NCI-H1417 (cell line): ENCODE measurements around the gene SLC4A3.

ENCODE experiments used
- DNase-seq, 3 experiments: peaks; one replicate each; lab custom pipeline; 2025; lab: John Stamatoyannopoulos, UW

SLC4A3 gene

DNA sequence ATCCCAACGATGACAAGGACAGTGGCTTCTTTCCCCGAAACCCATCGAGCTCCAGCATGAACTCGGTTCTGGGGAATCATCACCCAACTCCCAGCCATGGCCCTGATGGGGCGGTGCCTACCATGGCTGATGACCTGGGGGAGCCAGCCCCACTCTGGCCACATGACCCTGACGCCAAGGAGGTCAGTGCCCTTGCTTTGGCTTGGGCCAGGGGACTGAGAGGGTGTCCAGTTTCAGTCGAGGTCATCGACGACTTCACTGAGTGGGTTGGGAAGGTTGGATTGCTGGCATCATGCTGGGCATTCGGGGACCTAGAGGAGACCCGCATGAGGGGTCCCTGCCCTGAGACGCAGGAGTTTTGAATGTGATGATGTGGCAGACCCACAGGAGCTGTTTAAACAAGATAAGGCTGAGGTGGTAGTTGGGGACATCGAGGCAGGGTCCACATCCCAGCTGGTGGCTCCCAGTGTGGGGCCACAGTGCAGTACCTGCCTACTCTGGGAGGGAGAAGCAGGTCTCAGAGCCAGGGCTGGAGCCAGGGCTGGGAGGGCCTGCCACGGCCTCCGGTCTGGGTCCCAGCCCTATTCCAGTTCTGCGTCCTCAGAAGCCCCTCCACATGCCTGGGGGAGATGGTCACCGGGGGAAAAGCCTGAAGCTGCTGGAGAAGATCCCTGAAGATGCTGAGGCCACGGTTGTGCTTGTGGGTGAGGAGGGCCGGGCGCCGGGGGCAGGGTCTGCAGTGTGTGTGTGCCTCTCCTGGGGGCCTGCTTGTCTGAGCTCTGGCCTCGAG lies 6.0 kb downstream of the SLC4A3 start:
- no peak for DNase-seq

DNA sequence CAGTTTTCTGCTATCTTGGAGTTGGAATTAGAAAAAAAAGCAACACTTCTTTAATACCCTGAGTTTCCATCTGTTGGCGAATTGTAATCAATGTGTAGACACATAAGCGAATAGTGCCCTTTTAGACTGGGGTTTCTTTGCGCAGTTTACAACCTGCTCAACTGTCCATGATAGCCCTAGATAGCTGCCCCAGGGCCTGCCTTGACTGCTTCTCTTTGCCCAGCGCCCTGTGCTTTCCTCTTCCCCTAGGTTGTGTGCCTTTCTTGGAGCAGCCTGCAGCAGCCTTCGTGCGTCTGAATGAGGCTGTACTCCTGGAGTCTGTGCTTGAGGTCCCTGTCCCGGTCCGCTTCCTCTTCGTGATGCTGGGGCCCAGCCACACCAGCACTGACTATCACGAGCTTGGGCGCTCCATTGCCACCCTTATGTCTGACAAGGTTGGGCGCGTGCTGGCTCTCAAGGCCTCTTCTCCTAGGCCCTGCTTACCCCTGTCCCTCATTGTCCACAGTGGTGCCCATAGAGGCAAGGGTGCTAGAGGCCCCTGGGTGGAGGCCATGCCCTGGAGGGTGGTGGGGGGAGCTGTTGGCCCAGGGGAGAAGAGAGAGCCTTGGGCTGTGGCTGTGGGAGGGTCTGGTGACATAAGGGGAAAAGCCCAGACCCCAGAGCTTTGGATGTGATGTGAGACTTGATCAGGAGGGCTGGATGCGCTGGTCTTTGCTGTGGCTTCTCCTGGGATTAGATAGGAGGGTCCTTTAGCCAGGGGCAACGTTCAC lies 6.9 kb downstream of the SLC4A3 start:
- no peak for DNase-seq

GRCh38 chr2:219634951-219635751 lies 7.7 kb downstream of the SLC4A3 start:
- DNase-seq, result no peak

DNA sequence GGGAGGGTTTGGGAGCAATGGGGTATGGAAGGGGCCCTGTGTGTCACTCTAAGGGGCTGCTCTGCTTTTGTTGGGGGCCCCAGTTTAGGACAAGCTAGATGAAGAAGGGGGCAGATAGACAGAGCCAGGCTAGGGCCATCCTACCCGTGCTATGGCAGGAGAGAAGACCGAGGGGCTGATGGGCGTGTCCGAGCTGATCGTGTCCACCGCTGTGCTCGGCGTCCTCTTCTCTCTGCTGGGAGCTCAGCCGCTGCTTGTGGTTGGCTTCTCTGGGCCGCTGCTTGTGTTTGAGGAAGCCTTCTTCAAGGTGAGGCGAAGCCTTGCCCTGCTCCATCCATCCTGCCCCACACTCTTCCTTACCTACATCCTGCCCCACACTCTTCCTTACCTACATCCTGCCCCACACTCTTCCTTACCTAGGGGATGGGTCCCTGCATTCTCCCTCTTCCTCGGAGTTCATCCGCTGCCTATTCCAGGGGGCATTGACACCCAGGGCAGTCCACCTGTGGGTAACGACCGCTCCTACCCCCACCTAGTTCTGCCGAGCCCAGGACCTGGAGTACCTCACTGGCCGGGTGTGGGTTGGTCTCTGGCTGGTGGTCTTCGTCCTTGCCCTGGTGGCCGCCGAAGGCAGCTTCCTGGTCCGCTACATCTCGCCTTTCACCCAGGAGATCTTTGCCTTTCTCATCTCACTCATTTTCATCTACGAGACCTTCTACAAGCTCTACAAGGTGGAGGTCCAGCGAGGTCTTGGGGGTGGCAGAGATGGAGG lies 8.9 kb downstream of the SLC4A3 start:
- DNase-seq, result no peak

DNA sequence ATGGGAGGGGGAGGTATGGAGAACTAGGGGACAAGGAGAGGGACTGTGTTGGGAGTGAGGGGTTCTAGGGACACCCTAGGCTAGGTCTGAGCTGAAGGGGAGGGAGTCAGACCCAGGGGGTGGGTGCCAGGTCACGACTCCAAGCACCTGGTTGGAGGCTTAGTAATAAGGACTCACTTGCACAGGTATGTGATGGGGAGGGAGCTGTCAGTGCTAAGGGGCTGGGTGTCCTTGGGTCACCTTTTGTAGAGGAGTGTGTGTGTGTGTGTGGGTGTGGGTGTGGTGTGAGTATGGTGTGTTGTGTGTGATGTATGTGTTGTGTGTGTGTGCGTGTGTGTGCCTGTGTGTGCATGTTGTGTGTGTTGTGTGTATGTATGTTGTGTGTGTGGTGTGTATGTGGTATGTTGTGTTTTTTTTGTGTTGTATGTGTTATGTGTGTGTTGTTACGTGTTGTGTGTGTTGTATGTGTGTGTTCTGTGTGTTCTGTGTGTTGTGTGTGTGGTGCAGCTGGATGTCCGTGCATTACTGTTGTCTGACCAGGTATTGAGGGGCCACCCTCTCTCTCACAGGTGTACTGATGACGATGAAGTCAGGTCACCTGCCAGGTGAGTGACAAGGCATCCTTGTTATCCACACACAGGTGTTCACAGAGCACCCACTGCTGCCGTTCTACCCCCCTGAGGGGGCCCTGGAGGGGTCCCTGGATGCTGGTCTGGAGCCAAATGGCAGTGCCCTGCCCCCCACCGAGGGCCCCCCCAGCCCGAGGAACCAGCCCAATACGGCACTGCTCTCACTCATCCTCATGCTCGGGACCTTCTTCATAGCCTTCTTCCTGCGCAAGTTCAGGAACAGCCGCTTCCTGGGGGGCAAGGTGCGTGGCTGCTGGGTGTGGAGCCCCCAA lies 9.8 kb downstream of the SLC4A3 start:
- DNase-seq, result no peak

- no peak for DNase-seq
These were observed 10.4 kb downstream of the SLC4A3 start for GRCh38 chr2:219637842-219638185.

DNA sequence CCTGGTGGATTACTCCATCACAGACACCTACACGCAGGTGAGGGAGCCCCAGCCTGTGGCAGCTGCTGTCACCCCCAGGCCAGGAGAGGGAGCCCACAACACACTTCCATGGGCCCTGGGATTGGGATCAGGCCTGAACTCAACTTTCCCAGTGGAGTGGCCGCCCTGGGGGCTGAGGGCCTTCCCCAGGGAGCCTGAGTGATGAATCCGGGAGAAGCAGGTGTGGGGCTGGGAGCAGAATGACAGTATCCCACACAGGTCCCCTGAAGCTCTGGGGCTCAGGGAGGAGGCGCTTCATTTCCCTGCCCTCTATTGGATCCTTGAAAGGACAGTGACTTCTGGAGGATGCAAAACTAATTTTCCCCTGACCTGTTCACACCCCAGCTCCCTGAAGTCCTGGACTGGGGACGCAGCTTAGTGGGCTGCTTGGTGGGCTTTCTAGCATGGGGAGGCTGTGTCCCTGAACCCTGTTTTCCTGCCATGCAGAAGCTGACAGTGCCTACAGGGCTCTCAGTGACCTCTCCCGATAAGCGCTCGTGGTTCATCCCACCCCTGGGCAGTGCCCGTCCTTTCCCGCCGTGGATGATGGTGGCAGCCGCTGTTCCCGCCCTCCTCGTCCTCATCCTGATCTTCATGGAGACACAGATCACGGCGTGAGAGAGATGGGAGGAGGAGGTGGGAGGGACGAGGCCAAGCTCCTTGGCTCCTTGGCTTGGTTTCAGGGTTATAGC lies 11.0 kb downstream of the SLC4A3 start:
- DNase-seq, result no peak

GRCh38 chr2:219638948-219639755 lies 11.7 kb downstream of the SLC4A3 start:
- DNase-seq, result no peak

DNA sequence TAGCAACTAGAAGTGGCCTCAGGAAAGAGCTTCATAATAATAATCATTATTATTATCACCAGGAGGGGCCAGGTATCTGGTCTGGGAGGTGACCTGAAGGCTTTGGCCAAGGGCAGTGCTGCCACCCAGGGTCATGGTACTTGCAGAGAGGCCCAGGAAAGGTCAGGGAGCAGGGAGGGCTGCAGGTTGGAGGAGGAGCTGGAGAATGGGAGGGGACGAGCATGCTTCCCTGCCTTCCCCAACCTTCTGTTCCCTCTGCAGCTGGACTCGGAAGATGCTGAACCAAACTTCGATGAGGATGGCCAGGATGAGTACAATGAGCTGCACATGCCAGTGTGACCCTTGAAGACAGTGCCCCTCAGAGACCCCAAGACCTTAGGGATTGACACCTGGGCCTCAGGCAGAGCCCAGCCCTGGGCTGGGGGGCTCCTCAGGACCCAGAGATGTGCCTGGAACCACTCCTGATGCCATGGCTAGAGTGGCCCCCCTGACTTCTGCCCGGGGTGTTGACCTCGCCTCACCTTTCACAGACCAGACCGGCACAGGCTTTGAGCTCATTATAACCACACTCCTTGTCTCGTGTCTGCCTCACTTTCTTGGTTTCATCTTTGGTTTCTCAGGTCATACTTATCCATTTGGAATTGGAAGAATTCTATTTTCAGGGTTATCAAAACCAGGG lies 14.1 kb downstream of the SLC4A3 start:
- no peak for DNase-seq

GRCh38 chr2:219642069-219642454 lies 14.6 kb downstream of the SLC4A3 start:
- no peak for DNase-seq

- peak; percentile 71 to 94 (median 86) for DNase-seq
These were observed 15.1 kb downstream of the SLC4A3 start for GRCh38 chr2:219642465-219643083.

- no peak for DNase-seq
These were observed 15.6 kb downstream of the SLC4A3 start for GRCh38 chr2:219643084-219643473.

DNA sequence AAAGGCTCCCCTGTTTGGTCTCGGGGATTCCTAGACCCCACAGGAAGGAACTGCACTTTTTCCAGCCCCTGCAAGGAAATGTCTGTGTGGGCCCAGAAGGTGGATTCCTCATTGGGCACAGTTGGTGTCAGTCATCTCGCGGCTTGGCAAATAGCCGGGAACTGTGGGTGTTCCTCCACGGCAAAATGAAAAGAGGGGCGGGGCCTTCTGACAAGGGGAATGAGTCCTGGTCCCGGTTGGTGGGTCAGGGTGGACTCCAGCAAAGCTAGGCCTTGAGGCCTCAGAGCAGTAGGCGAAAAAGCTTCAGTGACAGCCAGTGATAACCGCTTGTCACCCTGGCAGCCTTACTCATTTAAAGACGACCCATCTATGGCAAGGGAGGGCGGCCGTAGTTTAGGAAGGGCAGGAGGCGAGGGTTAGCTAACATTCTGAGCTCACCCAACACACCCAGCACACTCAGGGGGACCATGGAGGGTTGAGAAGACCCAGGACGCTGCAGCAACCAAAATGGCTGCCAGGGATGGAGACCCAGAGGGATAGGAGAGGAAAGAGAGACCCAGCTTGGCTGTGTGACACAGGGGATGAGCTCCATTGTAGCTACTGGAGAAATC lies 16.5 kb downstream of the SLC4A3 start:
- peak in 1 of 3 experiments; percentile 4 for DNase-seq

DNA sequence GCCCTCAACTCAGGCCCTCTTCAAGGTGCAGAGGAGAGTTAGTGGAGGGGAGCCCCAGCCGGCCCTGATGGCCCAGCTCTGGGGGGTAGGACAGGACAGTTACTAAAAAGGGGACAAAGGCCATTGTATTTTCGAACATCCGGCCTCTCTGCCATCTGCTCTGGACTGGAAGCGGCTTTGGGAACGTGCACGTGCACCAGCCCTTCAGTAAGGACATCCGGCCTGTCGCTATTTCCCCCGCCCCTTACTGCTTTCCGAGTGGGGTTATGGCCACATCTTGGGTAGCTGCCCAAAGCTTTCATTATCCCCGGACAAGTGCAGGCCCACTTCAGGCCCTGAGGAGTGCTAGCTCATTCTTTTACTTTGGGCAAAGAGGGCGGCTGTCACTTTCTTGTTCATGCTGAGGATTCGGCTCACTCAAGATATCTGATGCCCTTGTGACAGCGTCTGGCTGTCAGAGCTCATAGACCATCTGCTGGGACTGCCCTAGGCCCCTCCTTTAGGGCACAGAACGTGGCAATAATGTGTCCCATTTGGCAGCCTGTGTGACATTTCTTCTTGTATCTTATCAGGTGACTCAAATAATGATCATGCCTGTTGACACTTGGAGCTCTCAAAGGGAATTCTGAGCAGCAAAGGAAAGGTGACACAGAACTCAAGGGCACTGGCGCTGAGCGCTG lies 17.5 kb downstream of the SLC4A3 start:
- peak in 1 of 3 experiments; percentile 21 for DNase-seq

DNA sequence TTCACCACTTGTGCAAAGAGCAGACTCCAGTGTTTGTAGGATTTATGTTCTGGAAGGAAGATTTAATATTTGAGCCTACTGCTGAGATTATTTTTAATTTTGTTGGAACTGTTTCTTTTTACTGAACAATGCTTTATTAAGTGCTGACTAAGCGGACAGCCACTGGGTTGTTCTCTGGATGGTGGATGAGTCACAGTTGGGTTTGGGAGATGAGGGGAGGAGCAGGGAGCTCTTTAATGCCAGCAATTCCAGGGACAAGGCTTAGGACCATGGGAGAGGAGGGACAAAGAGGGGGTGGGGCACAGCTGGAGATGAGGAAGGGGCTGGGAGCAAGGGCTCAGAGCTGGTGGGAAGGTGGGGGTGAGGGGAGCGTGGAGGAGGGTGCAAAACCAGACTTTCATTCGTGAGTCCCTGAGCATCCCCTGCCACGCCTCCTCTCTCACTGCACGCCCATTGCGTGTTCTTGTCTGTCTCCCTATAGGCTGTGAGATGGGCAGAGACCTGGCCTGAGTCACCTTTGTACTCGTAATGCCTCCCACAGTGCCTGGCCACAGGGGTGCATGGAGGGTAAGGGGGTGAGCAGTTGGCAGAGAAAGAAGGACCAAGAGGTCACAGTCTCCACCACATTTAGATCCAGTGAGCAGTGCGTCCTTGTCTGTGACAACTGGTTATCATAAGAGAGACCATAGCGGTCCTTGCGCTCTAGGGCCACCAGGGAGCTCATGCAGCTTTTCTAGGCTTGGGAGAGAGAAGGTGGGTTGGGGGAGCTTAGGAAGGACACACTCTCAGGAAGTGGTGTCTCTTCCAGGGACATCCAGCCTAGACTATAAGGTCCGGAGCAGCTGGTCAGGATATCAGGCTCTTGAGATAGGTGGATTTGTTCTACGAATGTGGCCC lies 18.4 kb downstream of the SLC4A3 start:
- DNase-seq, result no peak

- DNase-seq, result no peak
These were observed 20.7 kb downstream of the SLC4A3 start for GRCh38 chr2:219648176-219648575.
